PFSK-1 (cell line): Measurements from ENCODE around the gene PCBP3.

Experiments used
- FOXP2 ChIP-seq: optimal IDR thresholded peaks from 2 replicates; pipeline ENCODE3; 2011; ENCODE audit warnings: borderline replicate concordance, control low read depth, inconsistent platforms; ENCODE audit not compliant: insufficient read depth; ENCODE audit errors: extremely low read length, extremely low read depth
- POLR2AphosphoS5 ChIP-seq: IDR thresholded peaks from 2 replicates; pipeline ENCODE4 v1.6.1; 2012; ENCODE audit warnings: low read depth, mild to moderate bottlenecking, control low read depth, low read length, moderate library complexity
- REST ChIP-seq, 2 experiments: IDR thresholded peaks; 2 replicates each; pipeline versions ENCODE4 v1.6.1 to v1.8.0; 2011 to 2012; ENCODE audit warnings: low read depth in 2 of 2, low read length in 2 of 2, control low read depth in 1 of 2, inconsistent platforms in 1 of 2, mild to moderate bottlenecking in 1 of 2, moderate library complexity in 1 of 2; ENCODE audit not compliant: insufficient read depth in 1 of 2
- SIN3A ChIP-seq: IDR thresholded peaks from 2 replicates; pipeline ENCODE4 v1.6.1; 2012; ENCODE audit warnings: mild to moderate bottlenecking, low read length, moderate library complexity, borderline replicate concordance; ENCODE audit not compliant: insufficient read depth
- TAF1 ChIP-seq: IDR thresholded peaks from 2 replicates; pipeline ENCODE4 v1.6.1; 2012; ENCODE audit warnings: low read length, control low read depth, borderline replicate concordance; ENCODE audit not compliant: insufficient read depth

The PCBP3 gene

GRCh38 chr21:45893740-45894449 is 250.4 kb downstream of the PCBP3 start:
- TF ChIP-seq TAF1 = no peak
- TF ChIP-seq REST (IDR thresholded peaks at IDR 0.05; ENCODE audit: insufficient read depth in 1 of 2, low read depth in 2 of 2, low read length in 2 of 2) = no peak
- no peak for TF ChIP-seq FOXP2
- no peak for TF ChIP-seq SIN3A
- TF ChIP-seq POLR2AphosphoS5 = no peak

- TF ChIP-seq REST (IDR thresholded peaks at IDR 0.05; ENCODE audit: insufficient read depth in 1 of 2, low read depth in 2 of 2, low read length in 2 of 2) (peak; percentile 60 to 81; a peak in 3 of 4 replicates), TAF1 (no peak), SIN3A (no peak)
Observed at GRCh38 chr21:45894450-45894825, 250.9 kb downstream of the PCBP3 start.

- TF ChIP-seq REST (IDR thresholded peaks at IDR 0.05; ENCODE audit: insufficient read depth in 1 of 2, low read depth in 2 of 2, low read length in 2 of 2) = no peak
- TF ChIP-seq POLR2AphosphoS5 = no peak
- no peak for TF ChIP-seq SIN3A
- no peak for TF ChIP-seq FOXP2
- TF ChIP-seq TAF1 = no peak
Observed at GRCh38 chr21:45894906-45895777, 251.6 kb downstream of the PCBP3 start.

GRCh38 chr21:45895778-45896370 is 252.3 kb downstream of the PCBP3 start:
- TF ChIP-seq TAF1 = no peak
- no peak for TF ChIP-seq POLR2AphosphoS5
- TF ChIP-seq FOXP2 = no peak

- no peak for TF ChIP-seq FOXP2
- TF ChIP-seq SIN3A = no peak
- TF ChIP-seq REST (IDR thresholded peaks at IDR 0.05; ENCODE audit: insufficient read depth in 1 of 2, low read depth in 2 of 2, low read length in 2 of 2) = no peak
Observed at GRCh38 chr21:45897191-45898027, 253.9 kb downstream of the PCBP3 start.
